Measurements from ENCODE around the gene BAIAP2L1. TPM values are rescaled to one million over a fixed set of nuclear protein-coding genes. Genes with fewer than 3 reads are reported as not detected.

Gene BAIAP2L1
- total and polyA plus RNA-seq, 9 of the 15 experiments (the other 6 are each of a cell fraction or from before 2014, with no cell fraction given): 4.2 to 29.8 (median 15.5) TPM

- TF ChIP-seq GTF2E2 (tag; IDR thresholded peaks at IDR 0.05) (0 out of 2 replicates have a peak, but pooled peaks have one; percentile 39), ZNF41 (CRISPR knock-in tag; conservative IDR thresholded peaks at IDR 0.05) (no peak), TAF1 (IDR thresholded peaks at IDR 0.05; ENCODE audit: control insufficient read depth, extremely low read depth, insufficient read depth, low read length, severe bottlenecking) (no peak), MCM5 (IDR thresholded peaks at IDR 0.05; ENCODE audit: low read depth) (no peak), ZNF146 (CRISPR knock-in tag; IDR thresholded peaks at IDR 0.05; ENCODE audit: unreplicated experiment) (no peak), TFAM (CRISPR knock-in tag; conservative IDR thresholded peaks at IDR 0.05) (no peak), PHF20 (IDR thresholded peaks at IDR 0.05; ENCODE audit: partially characterized antibody) (no peak), HCFC1 (IDR thresholded peaks at IDR 0.05; ENCODE audit: low read depth, low read length) (no peak), CHCHD3 (CRISPR knock-in tag; IDR thresholded peaks at IDR 0.05) (no peak), CHD4 (IDR thresholded peaks at IDR 0.05; ENCODE audit: insufficient read depth, insufficient replicate concordance, low read depth, low read length, poor library complexity, severe bottlenecking) (no peak), SMARCB1 (IDR thresholded peaks at IDR 0.05; ENCODE audit: insufficient read length, low read depth) (no peak), ZBTB26 (CRISPR knock-in tag; IDR thresholded peaks at IDR 0.05) (no peak), CREBBP (IDR thresholded peaks at IDR 0.05; ENCODE audit: low read depth, low read length) (no peak), ZC3H11A (IDR thresholded peaks at IDR 0.05; ENCODE audit: low read depth, low read length) (no peak), PURB (CRISPR knock-in tag; IDR thresholded peaks at IDR 0.05; ENCODE audit: low read depth) (no peak), DLX4 (CRISPR knock-in tag; IDR thresholded peaks at IDR 0.05) (no peak), U2AF2 (optimal IDR thresholded peaks at IDR 0.05; ENCODE audit: low read depth, low read length) (no peak), ZNF239 (CRISPR knock-in tag; IDR thresholded peaks at IDR 0.05) (no peak), DNMT1 (IDR thresholded peaks at IDR 0.05) (no peak)
- TF ChIP-seq, protein P1, sequence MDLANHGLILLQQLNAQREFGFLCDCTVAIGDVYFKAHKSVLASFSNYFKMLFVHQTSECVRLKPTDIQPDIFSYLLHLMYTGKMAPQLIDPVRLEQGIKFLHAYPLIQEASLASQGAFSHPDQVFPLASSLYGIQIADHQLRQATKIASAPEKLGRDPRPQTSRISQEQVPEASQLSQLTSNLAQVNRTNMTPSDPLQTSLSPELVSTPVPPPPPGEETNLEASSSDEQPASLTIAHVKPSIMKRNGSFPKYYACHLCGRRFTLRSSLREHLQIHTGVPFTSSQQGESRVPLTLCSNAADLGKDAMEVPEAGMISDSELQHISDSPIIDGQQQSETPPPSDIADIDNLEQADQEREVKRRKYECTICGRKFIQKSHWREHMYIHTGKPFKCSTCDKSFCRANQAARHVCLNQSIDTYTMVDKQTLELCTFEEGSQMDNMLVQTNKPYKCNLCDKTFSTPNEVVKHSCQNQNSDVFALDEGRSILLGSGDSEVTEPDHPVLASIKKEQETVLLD (IDR thresholded peaks at IDR 0.05): no peak
- TF ChIP-seq, protein P2, sequence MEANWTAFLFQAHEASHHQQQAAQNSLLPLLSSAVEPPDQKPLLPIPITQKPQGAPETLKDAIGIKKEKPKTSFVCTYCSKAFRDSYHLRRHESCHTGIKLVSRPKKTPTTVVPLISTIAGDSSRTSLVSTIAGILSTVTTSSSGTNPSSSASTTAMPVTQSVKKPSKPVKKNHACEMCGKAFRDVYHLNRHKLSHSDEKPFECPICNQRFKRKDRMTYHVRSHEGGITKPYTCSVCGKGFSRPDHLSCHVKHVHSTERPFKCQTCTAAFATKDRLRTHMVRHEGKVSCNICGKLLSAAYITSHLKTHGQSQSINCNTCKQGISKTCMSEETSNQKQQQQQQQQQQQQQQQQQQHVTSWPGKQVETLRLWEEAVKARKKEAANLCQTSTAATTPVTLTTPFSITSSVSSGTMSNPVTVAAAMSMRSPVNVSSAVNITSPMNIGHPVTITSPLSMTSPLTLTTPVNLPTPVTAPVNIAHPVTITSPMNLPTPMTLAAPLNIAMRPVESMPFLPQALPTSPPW (CRISPR knock-in tag; IDR thresholded peaks at IDR 0.05): no peak
- TF ChIP-seq, protein P3, sequence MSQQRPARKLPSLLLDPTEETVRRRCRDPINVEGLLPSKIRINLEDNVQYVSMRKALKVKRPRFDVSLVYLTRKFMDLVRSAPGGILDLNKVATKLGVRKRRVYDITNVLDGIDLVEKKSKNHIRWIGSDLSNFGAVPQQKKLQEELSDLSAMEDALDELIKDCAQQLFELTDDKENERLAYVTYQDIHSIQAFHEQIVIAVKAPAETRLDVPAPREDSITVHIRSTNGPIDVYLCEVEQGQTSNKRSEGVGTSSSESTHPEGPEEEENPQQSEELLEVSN (IDR thresholded peaks at IDR 0.05; ENCODE audit: borderline replicate concordance in 1 of 2, extremely low read depth in 1 of 2, insufficient read depth in 1 of 2, insufficient read length in 1 of 2, low read depth in 1 of 2, low read length in 1 of 2, poor library complexity in 1 of 2, severe bottlenecking in 1 of 2): no peak
These were observed 40.4 kb downstream of the BAIAP2L1 start (continued) for GRCh38 chr7:98360221-98361130.
